NCI-H510A treated with DMSO at 0.1 percent for 48 hours (cell line): ENCODE data around the gene COL28A1.

Source experiments
- DNase-seq: peaks from one replicate; lab custom pipeline; 2025; lab: John Stamatoyannopoulos, UW

Gene COL28A1

DNA sequence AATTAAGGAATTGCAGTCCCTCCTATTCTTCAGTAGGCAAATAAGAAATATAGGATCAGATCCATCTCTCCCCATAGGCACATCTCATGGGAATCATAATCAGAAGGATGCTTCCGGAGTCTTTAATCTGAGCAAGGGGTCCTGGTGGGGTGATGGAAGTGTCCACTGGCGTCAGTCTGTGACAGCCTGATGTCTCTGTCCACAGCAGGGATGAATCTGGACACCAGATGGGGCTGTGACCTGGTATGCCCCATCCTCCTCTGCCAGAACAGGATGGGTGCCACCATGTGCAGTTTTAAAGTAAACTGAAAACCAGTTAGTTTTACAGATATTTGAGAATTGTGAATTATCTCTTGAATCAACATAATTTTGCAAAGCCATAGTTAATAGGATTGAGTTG, 204.7 kb downstream of the COL28A1 start:
- no peak for DNase-seq

DNA sequence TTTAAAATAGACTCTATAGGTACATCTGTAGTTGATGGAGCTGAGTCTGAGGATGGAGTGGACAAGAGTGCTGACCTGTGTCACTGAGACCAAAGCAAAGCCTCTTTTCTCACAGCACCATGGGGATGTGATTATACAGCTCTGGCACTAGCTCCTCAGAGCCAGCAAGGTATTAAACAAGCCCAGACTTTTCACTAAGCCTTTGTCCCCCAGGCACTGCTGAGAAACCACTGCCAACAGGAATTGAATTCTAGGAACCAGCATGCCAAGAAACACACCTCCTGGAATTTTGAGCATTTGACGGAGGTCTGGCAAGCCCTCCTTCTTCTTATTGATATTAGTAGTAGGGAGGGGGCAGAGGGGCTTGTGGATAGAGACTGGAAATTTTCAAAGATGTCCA, 206.3 kb downstream of the COL28A1 start:
- no peak for DNase-seq

DNA sequence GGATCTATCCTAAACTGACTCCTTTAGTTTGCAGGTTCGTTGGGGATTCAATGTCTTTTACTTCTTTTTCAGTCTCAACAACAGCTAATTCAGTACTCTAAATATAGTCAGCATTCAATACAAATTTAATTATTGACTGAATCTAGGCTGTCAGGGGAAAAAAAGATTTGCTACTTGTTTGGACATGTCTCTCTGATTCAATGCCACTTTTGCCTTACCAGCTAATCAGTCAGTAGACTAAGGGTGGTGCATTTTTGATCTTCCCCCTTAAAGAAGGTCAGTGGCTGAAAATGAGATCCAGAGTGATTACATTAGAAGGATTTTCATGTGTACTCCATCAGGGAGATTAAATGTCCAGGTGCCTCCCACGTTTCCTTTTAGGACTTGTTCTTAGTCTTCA, 208.2 kb downstream of the COL28A1 start:
- no peak for DNase-seq

DNA sequence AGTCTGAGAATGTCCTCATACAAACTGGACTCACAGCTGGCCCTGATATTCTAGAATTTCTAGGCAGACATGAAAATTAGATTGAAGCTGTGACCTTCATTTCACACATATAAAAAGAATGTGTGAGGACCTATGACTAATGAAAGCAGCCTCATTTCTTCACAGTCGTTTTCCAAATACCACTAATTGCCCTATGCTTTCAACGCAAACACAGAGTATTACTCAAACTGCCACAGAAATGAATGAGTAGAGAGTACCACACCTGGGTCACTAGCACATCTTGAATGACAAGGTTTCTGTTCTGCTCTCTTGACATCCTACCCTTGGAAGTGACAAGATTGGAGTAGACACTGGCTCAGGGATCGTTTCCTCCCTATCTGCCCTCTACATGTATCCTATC, 211.0 kb downstream of the COL28A1 start:
- DNase-seq: no peak

DNA sequence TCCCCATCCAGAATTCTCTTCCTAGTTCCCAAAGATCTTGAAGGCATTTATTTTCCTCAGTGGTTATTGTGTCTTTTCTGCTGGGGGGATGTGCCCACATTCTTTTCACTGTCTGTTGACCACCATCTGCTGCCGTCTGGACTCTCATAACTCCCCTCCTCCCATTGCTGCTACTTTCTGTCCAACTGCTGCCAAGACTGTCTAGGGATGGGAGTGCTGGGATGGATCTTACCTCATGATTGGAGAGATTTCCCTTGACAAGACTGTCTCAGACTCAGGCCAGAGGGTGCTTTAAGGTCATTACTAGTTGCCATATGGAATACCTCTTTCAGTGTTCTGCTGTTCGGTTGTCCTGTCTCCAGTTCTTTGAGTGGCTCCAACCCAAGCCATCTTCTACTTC, 211.8 kb downstream of the COL28A1 start:
- no peak for DNase-seq

DNA sequence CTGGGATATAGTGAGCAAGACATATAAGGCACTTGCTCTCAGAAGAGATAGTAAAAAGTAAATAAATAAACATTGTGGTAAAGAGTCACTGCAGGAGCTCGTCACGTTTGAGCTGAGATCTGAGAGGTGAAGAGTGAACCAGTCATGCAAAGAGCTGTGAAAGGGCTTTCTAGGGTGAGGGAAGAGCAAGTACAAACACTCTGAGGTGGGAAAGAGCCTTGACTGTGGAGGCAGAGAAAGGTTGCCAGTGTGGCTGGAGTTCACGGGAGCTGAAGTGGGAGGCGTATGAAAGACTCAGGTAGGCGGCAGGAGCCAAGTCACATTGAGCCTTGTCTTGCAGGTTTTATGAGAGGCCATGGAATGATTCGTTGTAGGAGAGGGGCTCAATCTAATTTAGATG, 212.3 kb downstream of the COL28A1 start:
- DNase-seq: peak; percentile 97

DNA sequence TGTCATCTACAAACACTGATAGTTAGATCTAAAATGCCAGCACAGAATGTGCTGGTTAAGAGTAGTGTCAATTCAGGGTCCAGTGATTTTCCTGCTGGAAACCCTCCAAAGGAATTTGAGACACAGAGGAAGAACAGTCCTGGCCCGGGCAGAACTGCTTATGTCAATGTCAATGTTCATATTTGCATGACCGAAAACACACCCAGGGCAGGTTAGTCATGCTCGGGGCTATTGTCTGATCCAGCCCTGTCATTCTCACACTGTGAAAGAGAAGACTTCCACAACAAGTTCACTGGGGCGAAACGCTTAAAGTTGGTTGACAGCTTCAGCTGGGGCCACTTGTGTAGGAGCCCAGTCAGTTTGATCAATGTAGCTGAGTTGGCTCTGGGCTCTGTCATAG, 214.0 kb downstream of the COL28A1 start:
- DNase-seq: peak; percentile 70

DNA sequence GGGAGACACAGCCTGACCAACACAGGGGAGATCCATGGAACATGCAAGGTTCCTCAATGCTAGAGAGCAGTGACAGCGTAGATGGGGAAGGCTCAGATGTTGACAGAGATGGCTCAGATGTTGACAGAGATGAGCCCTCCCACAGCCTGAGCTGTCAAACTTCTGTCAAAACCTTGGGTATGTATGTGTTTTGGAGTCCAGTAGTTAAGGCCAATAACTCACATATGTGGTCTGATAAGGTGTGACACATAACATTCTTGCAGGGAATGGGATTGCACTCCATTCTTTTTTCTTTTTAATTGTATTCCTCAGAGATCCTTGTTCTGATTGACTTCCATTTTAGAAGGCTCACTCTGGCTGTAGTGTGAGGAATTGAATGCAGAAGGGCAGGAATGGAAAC, 217.1 kb downstream of the COL28A1 start:
- no peak for DNase-seq

DNA sequence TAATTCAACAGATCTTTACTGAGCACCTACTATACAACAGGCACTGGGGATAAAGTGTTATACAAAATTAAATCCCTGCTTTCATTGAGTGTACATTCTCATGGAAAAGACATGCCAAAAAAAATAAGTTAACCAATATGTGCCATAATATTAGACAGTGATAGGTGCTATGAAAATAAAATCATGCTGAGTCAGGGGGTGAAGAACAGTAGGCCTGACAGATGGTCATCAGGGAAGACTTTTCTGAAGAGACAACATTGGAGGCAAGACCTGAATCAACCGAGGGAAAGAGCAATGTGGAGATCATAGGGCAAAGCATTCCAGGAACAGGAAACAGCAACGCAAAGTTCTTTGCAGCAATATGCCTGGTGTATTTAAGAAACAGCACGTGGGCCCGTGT, 217.8 kb downstream of the COL28A1 start:
- no peak for DNase-seq

DNA sequence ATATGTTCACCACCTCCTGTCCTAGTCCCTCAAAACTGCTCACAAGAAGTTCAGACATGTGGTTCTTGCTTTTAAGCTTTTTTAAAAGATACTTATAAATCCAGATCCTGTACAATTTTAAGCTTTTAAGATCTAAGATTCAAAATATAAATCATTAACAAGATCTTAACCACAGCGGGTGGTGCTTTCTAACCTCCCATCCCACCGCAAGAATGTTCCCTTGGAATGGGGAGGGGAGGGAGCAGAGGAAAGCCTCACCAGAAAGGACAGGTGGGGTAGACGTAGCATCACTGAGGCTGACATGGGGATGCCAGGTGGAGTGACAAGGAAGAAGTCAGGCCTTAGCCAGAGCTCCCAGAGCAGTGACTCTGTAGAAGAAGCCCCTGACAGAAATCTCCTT, 219.8 kb downstream of the COL28A1 start:
- no peak for DNase-seq

DNA sequence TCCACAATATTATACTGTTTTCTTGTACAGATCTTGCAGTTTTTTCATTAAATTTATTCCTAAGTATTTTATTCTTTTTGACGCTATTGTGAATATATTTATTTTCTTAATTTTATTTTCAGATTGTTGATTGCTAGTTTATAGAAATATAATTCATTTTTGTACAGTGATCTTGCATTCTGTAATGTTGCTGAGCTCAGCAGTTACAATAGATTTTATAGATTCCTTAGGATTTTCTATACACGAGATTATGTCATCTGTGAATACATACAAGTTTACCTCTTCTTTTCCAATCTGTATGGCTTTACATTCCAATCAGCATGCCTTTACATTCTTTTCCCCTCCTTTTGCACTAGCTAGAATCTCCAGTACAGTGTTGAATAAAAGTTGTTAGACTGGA, 223.3 kb downstream of the COL28A1 start:
- no peak for DNase-seq

DNA sequence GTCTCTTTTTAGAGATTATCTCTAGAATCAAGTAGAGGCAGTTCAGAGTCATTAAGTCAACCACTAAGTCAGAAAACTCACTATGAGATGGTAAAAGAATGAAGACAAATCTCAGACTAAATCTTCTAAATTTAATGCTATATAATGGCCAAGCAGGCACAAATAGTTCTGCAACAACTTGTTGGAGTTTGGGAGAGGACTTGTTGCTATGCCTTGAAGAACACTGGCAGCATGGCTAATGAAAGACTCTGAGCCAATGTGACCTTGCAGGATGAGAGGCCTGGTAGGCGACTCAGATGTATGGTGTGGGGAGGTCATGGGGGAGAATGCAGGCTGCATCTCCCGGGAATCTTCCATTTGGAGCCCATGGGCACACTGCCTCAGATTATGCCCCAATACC, 224.7 kb downstream of the COL28A1 start:
- no peak for DNase-seq

DNA sequence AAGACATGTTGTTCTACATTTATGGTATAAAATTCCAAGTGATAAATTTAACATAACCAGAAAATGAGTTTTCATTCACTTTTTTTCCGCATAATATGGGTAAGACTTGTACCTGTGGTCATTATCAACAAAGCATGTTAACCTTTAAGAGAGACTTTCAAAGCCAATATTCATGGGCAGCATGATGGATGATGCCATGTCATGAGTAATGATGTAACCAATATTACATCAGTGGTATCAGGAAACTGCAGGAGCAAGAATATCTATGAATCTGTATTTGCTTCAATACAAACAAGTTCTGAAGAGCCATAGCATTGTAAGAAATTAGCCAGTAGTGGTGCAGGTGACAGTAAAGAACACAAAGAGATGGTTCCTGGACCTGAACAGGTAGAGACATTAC, 226.5 kb downstream of the COL28A1 start:
- no peak for DNase-seq
